ENCODE data around the gene MPPED2.

The MPPED2 gene

GRCh38 chr11:30583476-30584280 is 2.5 kb downstream of the MPPED2 start:
- Histone ChIP-seq H3K9ac (ENCODE audit: low read length) (no peak overlapping the region), H3K4me3 (ENCODE audit: low read length) (no peak overlapping the region), H3K9me2 (replicated peaks; ENCODE audit: insufficient read depth, low read length) (no peaks in the 10 kb centered on the region), H3K4me2 (ENCODE audit: low read depth, low read length) (no peak overlapping the region), H3K27ac (ENCODE audit: low read length) (no peak overlapping the region), H2AFZ (ENCODE audit: low read length) (no peak overlapping the region), H4K20me1 (ENCODE audit: insufficient read depth, low read length) (no peaks in the 10 kb centered on the region), H3F3A (ENCODE audit: insufficient read depth, low read length) (peaks cover 5% of the 10 kb centered on the region), H3K4me1 (ENCODE audit: low read length) (peaks cover 12% of the 10 kb centered on the region), H3K36me3 (replicated peaks; ENCODE audit: insufficient read depth, low read length) (no peaks in the 10 kb centered on the region), H3K9me3 (replicated peaks; ENCODE audit: insufficient read depth, low read length) (no peaks in the 10 kb centered on the region), H3K79me2 (ENCODE audit: low read length) (no peaks in the 10 kb centered on the region), H3K27me3 (replicated peaks; ENCODE audit: insufficient read depth, low read length) (peaks cover 13% of the 10 kb centered on the region)
- DNase-seq = no peak
- no peak for TF ChIP-seq EZH2 (optimal IDR thresholded peaks at IDR 0.05; ENCODE audit: low read depth, low read length)
- TF ChIP-seq EZH2phosphoT487 (IDR thresholded peaks at IDR 0.05; ENCODE audit: low read length) = no peak
- no peak for TF ChIP-seq CTCF (IDR thresholded peaks at IDR 0.05; ENCODE audit: low read length)

DNA sequence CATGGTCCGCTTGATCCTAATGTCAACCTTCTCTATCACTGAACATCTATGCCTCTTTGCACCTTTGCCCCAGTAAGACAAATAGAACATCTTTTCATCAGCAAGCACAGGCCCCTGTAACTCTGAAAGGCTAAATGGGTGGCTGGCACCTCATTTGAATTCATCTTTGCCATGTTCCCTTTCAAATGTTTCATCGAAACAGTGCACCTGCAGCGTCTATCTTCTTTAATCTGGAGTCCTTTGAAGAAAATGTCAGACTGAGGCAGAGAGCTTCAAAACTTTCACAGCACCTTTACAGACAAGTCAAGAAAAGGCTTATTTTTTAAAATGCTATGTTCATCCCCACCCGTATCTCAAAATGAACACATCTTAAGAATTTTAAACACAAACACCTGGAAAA is 3.4 kb downstream of the MPPED2 start:
- Histone ChIP-seq H3K9me3 (replicated peaks; ENCODE audit: insufficient read depth, low read length) (no peaks in the 10 kb centered on the region), H3K36me3 (replicated peaks; ENCODE audit: insufficient read depth, low read length) (no peaks in the 10 kb centered on the region), H3K27ac (ENCODE audit: low read length) (no peak overlapping the region), H2AFZ (ENCODE audit: low read length) (no peak overlapping the region), H3K9ac (ENCODE audit: low read length) (no peak overlapping the region), H3K4me2 (ENCODE audit: low read depth, low read length) (no peak overlapping the region), H3K4me1 (ENCODE audit: low read length) (peaks cover 12% of the 10 kb centered on the region), H3K79me2 (ENCODE audit: low read length) (no peaks in the 10 kb centered on the region), H3F3A (ENCODE audit: insufficient read depth, low read length) (peaks cover 5% of the 10 kb centered on the region), H4K20me1 (ENCODE audit: insufficient read depth, low read length) (no peaks in the 10 kb centered on the region), H3K4me3 (ENCODE audit: low read length) (no peak overlapping the region), H3K9me2 (replicated peaks; ENCODE audit: insufficient read depth, low read length) (no peaks in the 10 kb centered on the region), H3K27me3 (replicated peaks; ENCODE audit: insufficient read depth, low read length) (peaks cover 13% of the 10 kb centered on the region)
- no peak for TF ChIP-seq EZH2phosphoT487 (IDR thresholded peaks at IDR 0.05; ENCODE audit: low read length)
- no peak for TF ChIP-seq EZH2 (optimal IDR thresholded peaks at IDR 0.05; ENCODE audit: low read depth, low read length)
- no peak for TF ChIP-seq CTCF (IDR thresholded peaks at IDR 0.05; ENCODE audit: low read length)
- DNase-seq = no peak

DNA sequence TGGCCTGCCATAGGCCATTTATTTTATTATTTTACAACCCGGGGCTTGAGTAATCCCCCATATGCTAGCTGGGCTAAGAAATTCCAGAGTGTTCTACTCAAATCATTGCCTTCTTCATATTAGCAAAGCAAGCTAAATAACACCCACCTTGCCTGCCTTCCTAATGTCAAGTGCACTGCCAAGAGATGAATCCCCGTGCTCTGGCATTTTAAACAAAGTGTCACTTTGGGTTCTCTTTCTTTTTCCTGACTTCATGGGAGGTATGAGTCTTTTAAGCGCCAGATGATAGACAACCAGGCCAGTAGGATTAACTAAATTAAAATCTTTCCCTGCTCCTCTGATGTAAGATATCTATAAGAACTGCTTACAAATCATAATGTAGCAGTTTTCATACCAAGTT is 4.5 kb downstream of the MPPED2 start:
- Histone ChIP-seq H3K27ac (ENCODE audit: low read length) (no peak overlapping the region), H3K4me2 (ENCODE audit: low read depth, low read length) (no peak overlapping the region), H3K79me2 (ENCODE audit: low read length) (no peaks in the 10 kb centered on the region), H3K9me3 (replicated peaks; ENCODE audit: insufficient read depth, low read length) (no peaks in the 10 kb centered on the region), H4K20me1 (ENCODE audit: insufficient read depth, low read length) (no peaks in the 10 kb centered on the region), H3K36me3 (replicated peaks; ENCODE audit: insufficient read depth, low read length) (no peaks in the 10 kb centered on the region), H2AFZ (ENCODE audit: low read length) (no peak overlapping the region), H3K9ac (ENCODE audit: low read length) (no peak overlapping the region), H3K27me3 (replicated peaks; ENCODE audit: insufficient read depth, low read length) (peaks cover 13% of the 10 kb centered on the region), H3F3A (ENCODE audit: insufficient read depth, low read length) (peaks cover 5% of the 10 kb centered on the region), H3K9me2 (replicated peaks; ENCODE audit: insufficient read depth, low read length) (no peaks in the 10 kb centered on the region), H3K4me3 (ENCODE audit: low read length) (no peak overlapping the region), H3K4me1 (ENCODE audit: low read length) (peaks cover 12% of the 10 kb centered on the region)
- DNase-seq = no peak
- no peak for TF ChIP-seq EZH2 (optimal IDR thresholded peaks at IDR 0.05; ENCODE audit: low read depth, low read length)
- TF ChIP-seq EZH2phosphoT487 (IDR thresholded peaks at IDR 0.05; ENCODE audit: low read length) = no peak
- no peak for TF ChIP-seq CTCF (IDR thresholded peaks at IDR 0.05; ENCODE audit: low read length)
